Iris pigment epithelial cell (primary cell): ENCODE measurements around the gene DENND4A.

Experiments
- DNase-seq: peaks from one replicate; pipeline ENCODE4 v3.0.0-alpha.2; 2011; ENCODE audit warnings: low read depth

DENND4A gene

DNA sequence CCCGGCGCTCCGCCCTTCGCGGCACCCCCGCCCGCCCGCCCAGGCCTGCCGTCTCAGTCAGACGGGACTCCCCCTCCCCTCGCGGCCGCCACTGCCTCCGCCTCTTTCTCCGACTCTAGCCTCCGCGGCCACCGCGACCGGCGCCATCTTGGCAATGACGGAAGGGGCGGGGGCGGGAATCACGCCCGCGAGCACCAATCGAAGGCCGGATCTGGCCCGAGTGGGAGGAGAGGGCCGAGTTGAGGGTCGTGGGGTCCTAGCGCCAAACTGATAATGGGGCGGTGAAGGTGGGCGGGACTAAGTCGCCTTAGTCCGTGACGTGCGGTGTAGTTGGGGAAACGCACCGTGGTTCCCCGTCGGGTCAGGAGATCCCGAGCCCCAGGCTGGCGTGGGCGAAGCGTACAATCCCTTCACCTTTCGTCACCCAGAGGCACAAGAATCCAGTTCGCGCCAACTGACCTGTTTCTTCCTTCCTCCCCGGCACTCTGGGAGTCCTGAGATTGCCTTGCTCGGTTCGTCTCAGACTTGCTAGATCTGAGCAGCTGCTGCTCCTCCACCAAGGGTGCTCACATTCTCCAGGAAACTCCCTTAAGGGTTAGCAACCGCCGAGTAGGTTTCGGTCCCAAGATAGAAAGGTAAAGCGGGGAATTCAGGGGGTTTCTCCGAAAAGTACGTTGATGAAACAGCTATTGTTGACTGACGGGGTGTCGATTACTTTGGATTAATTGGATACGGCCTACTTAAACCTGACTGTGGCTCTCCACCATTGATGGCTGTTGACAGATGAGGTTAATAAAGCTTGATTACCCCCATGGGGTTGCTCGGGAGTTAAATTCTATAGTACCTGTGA is at the start of gene DENND4A:
Gene DENND4A, minus strand, starts transcription at position 156 of the 850 bp plus-strand sequence. CDS start 35,843 bp downstream, outside the sequence.
- DNase-seq: peak; percentile 99

DNA sequence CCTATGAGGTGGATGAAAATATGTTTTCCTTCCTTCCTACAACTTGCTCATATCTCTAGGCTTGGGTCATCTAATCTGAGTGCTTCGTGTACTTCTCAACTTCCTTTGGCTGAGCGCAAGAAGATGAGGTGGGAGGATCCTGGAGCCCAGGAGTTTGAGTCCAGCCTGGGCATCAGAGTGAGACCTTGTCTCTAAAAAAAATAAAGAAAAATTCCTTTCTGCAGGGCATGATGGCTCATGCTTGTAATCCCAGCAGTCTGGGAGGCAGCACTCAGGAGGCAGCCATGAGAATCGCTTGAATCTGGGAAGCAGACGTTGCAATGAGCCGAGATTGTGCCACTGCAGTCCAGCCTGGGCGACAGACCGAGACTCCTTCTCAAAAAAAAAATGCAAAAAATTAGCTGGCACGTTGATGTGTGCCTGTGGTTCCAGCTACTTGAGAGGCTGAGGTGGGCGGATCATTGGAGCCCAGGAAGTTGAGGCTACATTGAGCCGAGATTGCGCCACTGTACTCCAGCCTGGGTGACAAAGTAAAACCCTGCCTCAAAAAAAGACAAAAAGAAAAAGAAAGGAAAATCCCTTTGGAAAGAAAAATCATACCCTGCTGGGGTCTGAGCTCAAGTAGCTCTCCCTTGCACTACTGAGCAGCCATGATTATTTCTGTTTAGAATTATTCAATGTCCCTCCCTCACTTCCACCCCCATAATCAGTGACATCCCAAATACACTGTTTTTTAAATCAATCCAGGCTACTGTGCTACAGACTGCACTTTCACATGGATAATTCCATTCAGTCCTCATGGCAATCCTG is 49.2 kb upstream of the DENND4A start:
- peak; percentile 81 for DNase-seq

DNA sequence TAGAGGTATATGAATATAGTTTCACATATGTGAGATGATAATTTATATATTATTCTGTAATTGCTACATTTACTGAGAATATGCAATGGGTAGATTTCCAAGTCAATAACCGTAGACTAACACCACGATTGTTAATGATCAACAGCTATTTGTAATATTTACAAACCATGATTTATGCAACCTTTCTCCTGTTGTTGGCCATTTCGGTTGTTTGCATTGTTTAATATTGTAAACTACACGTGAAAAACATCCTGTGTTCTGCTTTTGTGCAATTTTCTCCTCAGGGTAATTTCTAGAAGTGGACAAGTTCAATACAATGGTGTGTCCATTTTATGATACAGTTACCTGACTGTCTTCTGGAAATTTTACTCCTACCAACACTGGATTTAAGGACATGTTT is 47.9 kb upstream of the DENND4A start:
- DNase-seq: no peak

GRCh38 chr15:65839354-65839901 is 47.3 kb upstream of the DENND4A start:
- DNase-seq: no peak

- peak; percentile 16 for DNase-seq
Observed at GRCh38 chr15:65837301-65838294, 45.5 kb upstream of the DENND4A start.

DNA sequence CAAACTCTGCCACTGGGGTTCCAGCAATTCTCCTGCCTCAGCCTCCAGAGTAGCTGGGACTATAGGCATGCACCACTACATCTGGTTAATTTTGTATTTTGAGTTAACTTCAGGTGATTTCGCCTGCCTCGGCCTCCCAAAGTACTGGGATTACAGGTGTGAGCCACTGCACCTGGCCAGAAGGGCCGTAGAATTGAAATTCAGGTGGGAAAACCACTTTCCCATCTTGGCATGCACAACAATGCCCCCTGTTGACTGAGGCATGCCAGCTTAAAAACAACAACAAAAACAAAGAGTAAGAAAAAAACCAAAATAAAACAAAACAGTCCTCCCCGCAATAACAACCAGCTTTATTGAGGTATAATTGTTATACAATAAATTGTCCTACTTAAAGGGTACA is 44.6 kb upstream of the DENND4A start:
- DNase-seq: no peak

GRCh38 chr15:65835447-65835846 is 43.4 kb upstream of the DENND4A start:
- DNase-seq: no peak

DNA sequence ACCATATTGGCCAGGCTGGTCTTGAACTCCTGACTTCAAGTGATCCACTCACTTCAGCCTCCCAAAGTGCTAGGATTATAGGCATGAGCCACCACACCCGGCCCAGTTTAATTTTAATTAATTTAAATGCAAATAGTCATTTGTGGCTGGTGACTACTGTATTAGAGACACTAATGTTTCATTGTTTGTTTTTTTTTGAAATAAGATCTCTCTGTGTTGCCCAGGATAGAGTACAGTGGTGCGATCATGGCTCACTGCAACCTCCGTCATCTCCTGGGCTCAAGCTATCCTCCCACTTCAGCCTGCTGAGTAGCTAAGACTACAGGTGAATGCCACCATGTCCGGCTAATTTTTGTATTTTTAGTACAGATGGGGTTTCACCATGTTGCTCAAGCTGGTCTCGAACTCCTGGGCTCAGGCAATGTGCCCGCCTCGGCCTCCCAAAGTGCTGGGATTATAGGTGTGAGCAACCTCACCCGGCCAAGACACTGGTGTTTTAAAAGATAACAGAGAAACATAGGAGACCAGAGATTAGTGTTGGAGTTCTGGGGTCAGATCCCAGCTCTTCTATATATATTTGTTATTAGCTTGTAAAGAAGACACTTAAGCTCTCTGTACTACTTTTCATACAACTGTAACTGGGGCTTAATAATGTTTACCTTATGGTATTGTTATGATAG is 42.6 kb upstream of the DENND4A start:
- no peak for DNase-seq

DNA sequence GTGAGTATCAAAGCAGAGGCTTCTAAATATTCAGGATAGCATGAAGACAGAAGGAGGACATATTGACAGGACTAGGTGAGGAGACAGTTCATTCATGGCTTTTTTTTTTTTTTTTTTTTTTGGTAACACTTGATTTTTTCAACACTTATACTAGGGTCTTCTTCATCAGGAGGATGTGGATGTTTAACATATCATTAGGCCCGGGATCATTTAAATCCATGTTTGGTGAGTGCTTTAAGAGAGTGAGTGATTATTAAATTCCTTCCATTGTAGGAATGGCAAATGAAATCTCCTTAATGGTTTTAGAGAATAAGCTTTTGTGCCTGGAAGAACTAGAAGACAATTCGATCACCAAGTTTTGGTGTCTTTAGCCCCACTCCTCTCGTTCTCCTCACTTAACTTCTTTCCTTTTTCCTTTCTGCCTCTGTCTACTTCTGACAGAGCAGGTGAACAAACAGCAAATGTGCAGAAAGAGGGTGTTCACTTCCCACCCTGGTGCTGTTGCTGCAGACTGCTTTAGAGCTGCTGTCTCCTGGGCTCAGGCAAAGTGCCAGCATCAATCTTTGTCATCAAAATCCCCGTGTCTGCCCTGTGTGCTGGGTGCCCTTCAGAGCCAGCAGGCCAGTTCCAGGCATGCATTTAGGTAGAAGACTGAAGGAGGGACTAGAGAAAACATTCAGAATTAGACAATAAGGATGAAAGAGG is 41.6 kb upstream of the DENND4A start:
- peak; percentile 18 for DNase-seq

DNA sequence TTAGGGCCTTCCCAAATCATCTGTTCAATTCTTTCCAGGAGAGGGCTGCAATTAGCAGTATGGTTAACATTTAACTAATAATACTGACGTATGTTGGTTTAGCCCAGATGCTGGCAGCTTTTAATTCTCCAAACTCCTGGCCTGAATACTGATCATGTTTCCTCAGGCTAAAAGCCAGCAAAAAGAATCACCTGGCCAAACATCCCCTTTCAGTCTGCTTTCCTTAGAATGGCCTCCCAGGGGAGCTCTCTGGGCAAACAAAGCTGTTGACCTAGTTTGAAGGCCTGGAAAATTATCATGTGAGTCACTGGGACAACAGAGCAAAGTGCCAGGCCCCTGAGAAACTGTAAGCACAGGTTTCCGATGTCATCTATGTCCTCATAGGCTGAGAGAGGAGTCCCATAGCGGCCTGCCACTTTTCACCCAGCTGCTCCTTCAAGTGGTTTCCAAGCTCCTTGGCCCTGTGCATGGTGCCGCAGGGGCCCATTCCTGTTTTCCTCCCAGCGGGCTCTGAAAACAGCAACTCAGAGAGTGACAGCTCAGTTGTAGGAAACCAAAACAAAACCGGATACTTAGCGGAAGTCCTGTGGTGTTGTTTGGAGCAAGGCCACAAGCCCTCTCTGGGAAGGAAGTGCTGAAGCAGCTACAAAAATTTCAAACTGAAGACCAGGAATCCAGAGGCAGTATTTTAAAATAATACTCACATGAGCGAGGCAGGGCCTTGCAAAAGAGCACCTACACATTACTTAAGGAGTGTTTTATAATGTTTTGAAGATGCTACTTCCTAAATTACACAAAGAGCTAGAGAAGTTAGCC is 40.7 kb upstream of the DENND4A start:
- peak; percentile 95 for DNase-seq

DNA sequence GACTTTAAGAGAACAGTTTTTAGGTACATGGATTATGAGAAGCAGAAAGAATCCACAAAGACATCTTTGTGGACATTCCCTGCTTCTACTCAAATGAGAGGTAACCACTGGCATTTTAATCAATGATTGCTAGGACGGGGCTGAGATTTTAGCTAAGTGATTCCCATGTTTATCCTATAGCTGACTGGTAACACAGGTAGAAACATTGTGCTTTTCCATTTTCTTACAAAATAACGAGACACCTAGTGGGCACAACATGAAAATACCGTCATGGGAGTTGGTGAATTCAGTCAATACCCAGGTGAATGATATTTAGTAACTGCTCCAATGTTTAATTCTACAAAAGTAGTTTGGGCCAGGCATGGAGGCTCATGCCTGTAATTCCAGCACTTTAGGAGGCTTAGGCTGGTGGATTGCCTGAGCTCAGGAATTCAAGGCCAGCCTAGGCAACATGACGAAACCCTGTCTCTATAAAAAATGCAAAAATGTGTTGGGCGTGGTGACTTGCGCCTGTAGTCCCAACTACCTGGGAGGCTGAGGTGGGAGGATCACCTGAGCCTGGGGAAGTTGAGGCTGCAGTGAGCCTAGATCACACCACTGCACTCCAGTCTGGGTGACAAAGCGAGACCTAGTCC is 37.2 kb upstream of the DENND4A start:
- DNase-seq: peak; percentile 29

GRCh38 chr15:65828585-65828984 is 36.5 kb upstream of the DENND4A start:
- no peak for DNase-seq

- no peak for DNase-seq
Observed at GRCh38 chr15:65827065-65827464, 35.0 kb upstream of the DENND4A start.

- peak; percentile 82 for DNase-seq
Observed at GRCh38 chr15:65824941-65825544, 33.0 kb upstream of the DENND4A start.

DNA sequence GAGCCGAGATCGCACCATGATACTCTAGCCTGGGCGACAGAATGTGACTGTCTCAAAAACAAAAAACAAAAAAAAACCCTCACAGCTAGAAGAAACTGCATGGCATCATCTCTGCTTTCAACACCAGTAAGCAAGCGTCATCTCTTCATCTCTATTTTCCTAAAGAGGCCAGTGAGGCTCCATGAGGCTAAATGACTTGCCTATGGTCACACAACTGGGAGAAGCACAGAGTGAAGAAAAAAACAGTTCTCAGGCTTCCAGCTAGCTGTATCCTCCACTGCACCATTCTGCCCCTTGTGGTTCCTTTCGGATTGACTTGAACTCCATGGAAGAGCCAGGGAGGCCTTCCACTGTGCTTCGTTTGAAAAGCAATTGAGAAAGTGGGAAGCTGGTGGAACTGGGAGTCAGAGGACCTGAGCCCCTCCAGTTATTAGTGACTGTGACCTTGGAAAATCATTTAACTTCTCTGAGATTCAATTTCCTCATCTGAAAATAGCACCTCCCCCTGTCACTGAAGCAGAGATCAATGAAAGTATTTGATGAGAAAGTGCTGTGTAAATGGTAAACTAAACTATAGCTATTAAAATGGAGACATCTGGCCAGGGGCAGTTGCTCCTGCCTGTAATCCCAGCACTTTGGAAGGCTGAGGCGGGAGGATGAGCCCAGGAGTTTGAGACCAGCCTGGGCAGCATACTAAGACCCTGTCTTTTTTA is 32.1 kb upstream of the DENND4A start:
- peak; percentile 74 for DNase-seq

GRCh38 chr15:65822316-65822715 is 30.2 kb upstream of the DENND4A start:
- no peak for DNase-seq

- no peak for DNase-seq
Observed at GRCh38 chr15:65821070-65821469, 29.0 kb upstream of the DENND4A start.

- peak; percentile 76 for DNase-seq
Observed at GRCh38 chr15:65819563-65819960, 27.5 kb upstream of the DENND4A start.
